Adrenal gland (tissue), 5 donors: ENCODE measurements around the gene TENM4.

ENCODE experiments used
- POLR2A ChIP-seq, 2 donors: fragments of 450-650 bp; IDR thresholded peaks; one replicate each; pipeline ENCODE4 v1.6.1; 2017; ENCODE audit warnings: antibody characterized with exemption in 2 of 2, mild to moderate bottlenecking in 2 of 2, moderate library complexity in 1 of 2
- TF ChIP-seq, protein P1 (sequence below), 6 experiments: fragments of 450-650 bp in 4 of 6; fragments of 200-600 bp in 2 of 6; sonication (generic) in 1 of 6; IDR thresholded peaks; 1 replicate in 5 of 6; 2 replicates in 1 of 6; pipeline versions ENCODE4 v1.5.1 to v1.8.0; 2016 to 2021; ENCODE audit warnings: antibody characterized with exemption in 6 of 6, mild to moderate bottlenecking in 2 of 6, moderate library complexity in 1 of 6
- donor health status: DM: no; HTN: no; CAD: no.

DNA sequence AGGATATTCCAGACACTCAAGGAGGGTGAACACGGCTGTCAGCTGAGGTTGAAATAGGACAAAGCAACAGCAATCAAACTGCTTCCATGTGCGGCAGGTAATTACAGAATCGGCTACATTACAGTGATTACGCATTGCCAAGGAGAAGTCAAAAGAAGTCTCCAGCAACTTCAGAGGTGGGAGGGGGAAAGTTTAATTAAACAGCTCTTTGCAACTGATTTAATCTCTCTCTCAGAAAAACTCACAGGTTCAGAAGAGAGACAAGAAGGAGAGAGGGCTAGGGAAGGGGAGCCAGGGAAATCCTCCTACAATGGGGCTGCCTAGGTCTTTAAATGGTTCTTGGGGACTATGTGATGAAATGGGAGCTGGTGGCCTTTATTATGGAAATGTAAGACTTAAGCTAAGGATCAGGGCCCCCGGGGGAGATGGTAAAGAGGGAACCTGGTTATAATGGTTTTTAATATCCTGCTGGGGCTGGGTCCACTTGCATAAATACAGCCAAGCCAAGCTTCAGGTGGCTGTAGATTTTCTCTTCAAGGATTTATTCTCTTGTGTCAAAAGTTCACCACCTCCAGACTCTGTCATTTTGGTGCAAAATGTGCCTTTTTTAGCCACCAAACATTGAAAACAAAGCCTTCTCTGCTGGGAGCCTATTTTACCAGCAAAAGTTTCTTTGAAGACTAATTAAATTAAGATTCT lies 511.5 kb downstream of the TENM4 start:
- TF ChIP-seq, protein P1, sequence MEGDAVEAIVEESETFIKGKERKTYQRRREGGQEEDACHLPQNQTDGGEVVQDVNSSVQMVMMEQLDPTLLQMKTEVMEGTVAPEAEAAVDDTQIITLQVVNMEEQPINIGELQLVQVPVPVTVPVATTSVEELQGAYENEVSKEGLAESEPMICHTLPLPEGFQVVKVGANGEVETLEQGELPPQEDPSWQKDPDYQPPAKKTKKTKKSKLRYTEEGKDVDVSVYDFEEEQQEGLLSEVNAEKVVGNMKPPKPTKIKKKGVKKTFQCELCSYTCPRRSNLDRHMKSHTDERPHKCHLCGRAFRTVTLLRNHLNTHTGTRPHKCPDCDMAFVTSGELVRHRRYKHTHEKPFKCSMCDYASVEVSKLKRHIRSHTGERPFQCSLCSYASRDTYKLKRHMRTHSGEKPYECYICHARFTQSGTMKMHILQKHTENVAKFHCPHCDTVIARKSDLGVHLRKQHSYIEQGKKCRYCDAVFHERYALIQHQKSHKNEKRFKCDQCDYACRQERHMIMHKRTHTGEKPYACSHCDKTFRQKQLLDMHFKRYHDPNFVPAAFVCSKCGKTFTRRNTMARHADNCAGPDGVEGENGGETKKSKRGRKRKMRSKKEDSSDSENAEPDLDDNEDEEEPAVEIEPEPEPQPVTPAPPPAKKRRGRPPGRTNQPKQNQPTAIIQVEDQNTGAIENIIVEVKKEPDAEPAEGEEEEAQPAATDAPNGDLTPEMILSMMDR (IDR thresholded peaks at IDR 0.05) = no peak
- no peak for TF ChIP-seq POLR2A (IDR thresholded peaks at IDR 0.05)
